Nephron (organoid): ENCODE data around the gene DIAPH3.

Experiments used
- H3K27ac Mint-ChIP-seq, 3 experiments: 2 replicates each; pipeline ENCODE4 v1.8.0; 2020; ENCODE audit warnings: mixed read lengths in 3 of 3, mild to moderate bottlenecking in 2 of 3, moderate library complexity in 1 of 3
- H3K27me3 Mint-ChIP-seq: 2 replicates; pipeline ENCODE4 v1.8.0; 2021; ENCODE audit warnings: low read depth, mild to moderate bottlenecking, moderate library complexity, mixed read lengths
- H3K36me3 Mint-ChIP-seq: 2 replicates; pipeline ENCODE4 v1.8.0; 2020; ENCODE audit warnings: low read depth, mixed read lengths
- H3K4me1 Mint-ChIP-seq: 2 replicates; pipeline ENCODE4 v1.8.0; 2020; ENCODE audit warnings: mixed read lengths
- H3K4me3 Mint-ChIP-seq, 3 experiments: 2 replicates each; pipeline ENCODE4 v1.8.0; 2020; ENCODE audit warnings: mild to moderate bottlenecking in 3 of 3, mixed read lengths in 3 of 3, moderate library complexity in 2 of 3
- H3K9me3 Mint-ChIP-seq: 2 replicates; pipeline ENCODE4 v1.8.0; 2020; ENCODE audit warnings: mixed read lengths
- TF ChIP-seq, protein P1 (sequence below), 3 experiments: fragments of 200-600 bp; sonication (generic); IDR thresholded peaks; one replicate each; pipeline ENCODE4 v1.5.0; 2021; ENCODE audit warnings: antibody characterized with exemption in 3 of 3; ENCODE audit not compliant: unreplicated experiment in 3 of 3

Gene DIAPH3

GRCh38 chr13:60080850-60081249 is 82.9 kb downstream of the DIAPH3 start:
- Mint-ChIP-seq H3K27ac (no peak overlapping the region), H3K27me3 (no peaks in the 10 kb centered on the region), H3K9me3 (no peaks in the 10 kb centered on the region), H3K4me3 (no peak overlapping the region), H3K36me3 (peaks cover 4% of the 10 kb centered on the region), H3K4me1 (no peaks in the 10 kb centered on the region)
- TF ChIP-seq, protein P1, sequence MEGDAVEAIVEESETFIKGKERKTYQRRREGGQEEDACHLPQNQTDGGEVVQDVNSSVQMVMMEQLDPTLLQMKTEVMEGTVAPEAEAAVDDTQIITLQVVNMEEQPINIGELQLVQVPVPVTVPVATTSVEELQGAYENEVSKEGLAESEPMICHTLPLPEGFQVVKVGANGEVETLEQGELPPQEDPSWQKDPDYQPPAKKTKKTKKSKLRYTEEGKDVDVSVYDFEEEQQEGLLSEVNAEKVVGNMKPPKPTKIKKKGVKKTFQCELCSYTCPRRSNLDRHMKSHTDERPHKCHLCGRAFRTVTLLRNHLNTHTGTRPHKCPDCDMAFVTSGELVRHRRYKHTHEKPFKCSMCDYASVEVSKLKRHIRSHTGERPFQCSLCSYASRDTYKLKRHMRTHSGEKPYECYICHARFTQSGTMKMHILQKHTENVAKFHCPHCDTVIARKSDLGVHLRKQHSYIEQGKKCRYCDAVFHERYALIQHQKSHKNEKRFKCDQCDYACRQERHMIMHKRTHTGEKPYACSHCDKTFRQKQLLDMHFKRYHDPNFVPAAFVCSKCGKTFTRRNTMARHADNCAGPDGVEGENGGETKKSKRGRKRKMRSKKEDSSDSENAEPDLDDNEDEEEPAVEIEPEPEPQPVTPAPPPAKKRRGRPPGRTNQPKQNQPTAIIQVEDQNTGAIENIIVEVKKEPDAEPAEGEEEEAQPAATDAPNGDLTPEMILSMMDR (IDR thresholded peaks at IDR 0.05; ENCODE audit: unreplicated experiment in 3 of 3): no peak

- H3K9me3 Mint-ChIP-seq: no peaks in the 10 kb centered on the region
- peaks cover 4% of the 10 kb centered on the region for H3K36me3 Mint-ChIP-seq
- no peaks in the 10 kb centered on the region for H3K4me1 Mint-ChIP-seq
- no peak overlapping the region for H3K4me3 Mint-ChIP-seq
- no peaks in the 10 kb centered on the region for H3K27me3 Mint-ChIP-seq
- TF ChIP-seq, protein P1 (IDR thresholded peaks at IDR 0.05; ENCODE audit: unreplicated experiment in 3 of 3): no peak
- no peak overlapping the region for H3K27ac Mint-ChIP-seq
These were observed 85.5 kb downstream of the DIAPH3 start for GRCh38 chr13:60078226-60078625.

DNA sequence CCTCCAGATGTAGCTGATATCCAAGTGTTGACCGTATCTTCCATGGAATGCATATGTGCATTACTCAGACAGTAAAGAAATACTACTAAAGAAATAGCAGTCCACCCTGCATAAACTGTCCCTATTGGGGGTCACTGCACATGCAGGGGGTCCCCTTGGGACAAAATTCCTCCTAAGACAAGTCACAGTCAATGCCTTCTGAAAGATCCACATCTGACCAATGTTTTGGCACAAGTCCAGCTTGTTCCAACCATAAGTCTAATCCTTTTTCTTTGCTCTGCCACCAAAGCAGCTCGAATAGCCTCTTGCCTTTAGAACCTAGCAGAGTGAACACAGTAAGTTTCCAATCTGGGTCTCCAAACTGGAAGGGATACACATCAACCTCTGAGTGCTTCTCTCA is 87.9 kb downstream of the DIAPH3 start:
- Mint-ChIP-seq H3K36me3 (no peaks in the 10 kb centered on the region), H3K27me3 (no peaks in the 10 kb centered on the region), H3K4me1 (no peaks in the 10 kb centered on the region), H3K27ac (no peak overlapping the region), H3K4me3 (no peak overlapping the region), H3K9me3 (peaks cover 7% of the 10 kb centered on the region)
- TF ChIP-seq, protein P1 (IDR thresholded peaks at IDR 0.05; ENCODE audit: unreplicated experiment in 3 of 3): no peak

DNA sequence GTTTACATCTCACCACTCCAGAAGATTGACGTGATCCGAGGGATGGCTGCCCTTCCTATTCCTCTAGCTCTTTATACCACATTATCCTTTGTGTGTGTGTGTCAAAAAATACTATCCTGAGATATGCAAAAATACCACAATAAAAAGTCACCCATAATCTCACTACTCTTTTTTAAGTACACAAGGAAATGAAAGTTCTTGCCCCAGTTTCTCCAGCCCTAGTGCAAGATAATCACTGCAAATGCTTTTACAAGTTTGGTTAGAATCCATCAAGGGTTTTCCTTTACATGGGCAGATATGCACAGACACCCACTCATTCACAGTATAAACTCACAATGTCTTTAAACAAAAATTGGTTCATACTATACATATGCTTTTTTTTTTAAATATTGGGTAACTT is 89.3 kb downstream of the DIAPH3 start:
- H3K27ac Mint-ChIP-seq: no peak overlapping the region
- H3K27me3 Mint-ChIP-seq: no peaks in the 10 kb centered on the region
- no peaks in the 10 kb centered on the region for H3K4me1 Mint-ChIP-seq
- TF ChIP-seq, protein P1 (IDR thresholded peaks at IDR 0.05; ENCODE audit: unreplicated experiment in 3 of 3): no peak
- H3K4me3 Mint-ChIP-seq: no peak overlapping the region
- H3K9me3 Mint-ChIP-seq: peaks cover 7% of the 10 kb centered on the region
- peaks cover under 1% of the 10 kb centered on the region for H3K36me3 Mint-ChIP-seq

DNA sequence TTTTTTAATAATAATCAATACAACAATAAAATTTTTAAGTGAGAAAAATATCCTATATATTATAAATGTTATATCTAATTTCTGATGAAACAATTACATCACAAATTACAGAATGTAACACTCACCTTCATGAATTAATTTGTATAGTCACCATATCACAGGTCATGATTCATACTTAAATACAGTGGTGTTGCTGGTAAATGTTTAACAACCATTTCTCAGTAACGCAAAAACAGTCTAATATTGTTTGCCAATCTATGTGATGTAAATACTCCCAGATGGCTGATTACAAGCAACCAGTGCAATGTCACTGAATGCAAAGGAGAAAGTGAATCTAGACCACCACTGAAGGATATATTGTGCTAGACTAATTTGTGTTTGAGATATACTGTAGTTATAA is 97.5 kb downstream of the DIAPH3 start:
- H3K4me1 Mint-ChIP-seq: no peaks in the 10 kb centered on the region
- peaks cover 15% of the 10 kb centered on the region for H3K9me3 Mint-ChIP-seq
- peaks cover 21% of the 10 kb centered on the region for H3K36me3 Mint-ChIP-seq
- TF ChIP-seq, protein P1 (IDR thresholded peaks at IDR 0.05; ENCODE audit: unreplicated experiment in 3 of 3): no peak
- H3K4me3 Mint-ChIP-seq: no peak overlapping the region
- H3K27me3 Mint-ChIP-seq: no peaks in the 10 kb centered on the region
- no peak overlapping the region for H3K27ac Mint-ChIP-seq

DNA sequence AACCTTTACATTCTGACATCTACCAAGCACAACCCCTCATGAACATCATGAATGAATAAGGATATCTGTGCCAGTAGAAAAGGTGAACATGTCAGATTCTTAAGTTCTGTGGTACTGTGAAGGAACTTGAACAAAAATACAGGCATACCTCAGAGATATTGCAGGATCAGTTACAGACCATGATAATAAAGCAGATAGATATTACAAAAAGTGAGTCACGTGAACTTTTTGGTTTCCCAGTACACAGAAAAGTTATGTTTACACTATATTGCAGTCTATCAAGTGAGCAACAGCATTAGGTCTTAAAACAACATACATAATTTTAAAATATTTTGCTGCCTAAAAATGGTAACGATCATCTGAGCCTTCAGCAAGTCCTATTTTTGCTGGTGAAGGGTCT is 101.2 kb downstream of the DIAPH3 start:
- Mint-ChIP-seq H3K27me3 (no peaks in the 10 kb centered on the region), H3K4me3 (no peak overlapping the region), H3K4me1 (no peaks in the 10 kb centered on the region), H3K27ac (no peak overlapping the region), H3K36me3 (peaks cover 17% of the 10 kb centered on the region), H3K9me3 (peaks cover 12% of the 10 kb centered on the region)
- TF ChIP-seq, protein P1 (IDR thresholded peaks at IDR 0.05; ENCODE audit: unreplicated experiment in 3 of 3): no peak
